Endothelial cell of umbilical vein (primary cell): Measurements from ENCODE around the gene SLC12A7.

Experiments
- CTCF ChIP-seq, 2 donors: IDR thresholded peaks; 1 replicate in 1 of 2; 2 replicates in 1 of 2; pipeline ENCODE4 v1.5.1; 2011; ENCODE audit warnings: low read length in 2 of 2, mild to moderate bottlenecking in 2 of 2, moderate library complexity in 2 of 2, control low read depth in 1 of 2, inconsistent platforms in 1 of 2, low read depth in 1 of 2; ENCODE audit not compliant: insufficient read depth in 1 of 2; ENCODE audit errors: extremely low read depth in 1 of 2
- POLR2AphosphoS5 ChIP-seq: IDR thresholded peaks from 2 replicates; pipeline ENCODE4 v1.6.1; 2012; ENCODE audit warnings: low read depth, mild to moderate bottlenecking, control low read depth, low read length, moderate library complexity; ENCODE audit not compliant: insufficient read depth

GRCh38 chr5:1131726-1132125 is 19.9 kb upstream of the SLC12A7 start:
- no peak for TF ChIP-seq POLR2AphosphoS5
- TF ChIP-seq CTCF (IDR thresholded peaks at IDR 0.05; ENCODE audit: extremely low read depth in 1 of 2, insufficient read depth in 1 of 2, low read depth in 1 of 2, low read length in 2 of 2): no peak
